Spleen (tissue), 7 donors: ENCODE measurements around the gene TOR1A.

Experiments
- POLR2AphosphoS5 ChIP-seq, 3 donors: sonication (generic); formaldehyde crosslinking; IDR thresholded peaks; one replicate each; pipeline ENCODE4 v1.5.1; 2017; ENCODE audit warnings: antibody characterized with exemption in 3 of 3
- TF ChIP-seq, protein P1 (sequence below), 11 experiments: fragments of 200-600 bp in 7 of 11; fragments of 450-650 bp in 4 of 11; sonication (generic) in 4 of 11; IDR thresholded peaks in 8 of 11; conservative IDR thresholded peaks in 3 of 11; 1 replicate in 7 of 11; 2 replicates in 4 of 11; pipeline versions ENCODE4 v1.4.0 to v1.8.0; 2016 to 2021; ENCODE audit warnings: antibody characterized with exemption in 11 of 11, inconsistent platforms in 4 of 11, mild to moderate bottlenecking in 1 of 11
- donor health status: DM: no; HTN: no; CAD: no; lungs with moderate emphysema.
- donor health status: DM: no; HTN: no; CAD: no.
- donor health status: DM: no; HTN: no; CAD: no.

DNA sequence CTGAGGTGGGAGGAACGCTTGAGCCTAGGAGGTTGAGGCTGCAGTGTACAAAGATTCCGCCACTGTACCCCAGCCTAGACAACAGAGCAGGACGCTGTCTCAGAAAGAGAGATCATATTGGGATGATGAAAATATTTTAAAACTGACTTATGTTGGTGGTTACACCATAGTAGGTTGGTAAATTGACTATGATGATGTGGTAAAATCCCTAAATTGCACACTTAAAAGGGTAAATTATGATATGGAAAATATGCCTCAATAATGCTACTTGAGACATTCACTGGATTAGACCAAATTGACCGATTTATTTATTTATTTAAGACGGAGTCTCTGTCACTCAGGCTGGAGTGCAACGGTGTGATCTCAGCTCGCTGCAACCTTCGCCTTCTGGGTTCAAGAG lies 42.8 kb downstream of the TOR1A start:
- no peak for TF ChIP-seq POLR2AphosphoS5 (IDR thresholded peaks at IDR 0.05)
- TF ChIP-seq, protein P1, sequence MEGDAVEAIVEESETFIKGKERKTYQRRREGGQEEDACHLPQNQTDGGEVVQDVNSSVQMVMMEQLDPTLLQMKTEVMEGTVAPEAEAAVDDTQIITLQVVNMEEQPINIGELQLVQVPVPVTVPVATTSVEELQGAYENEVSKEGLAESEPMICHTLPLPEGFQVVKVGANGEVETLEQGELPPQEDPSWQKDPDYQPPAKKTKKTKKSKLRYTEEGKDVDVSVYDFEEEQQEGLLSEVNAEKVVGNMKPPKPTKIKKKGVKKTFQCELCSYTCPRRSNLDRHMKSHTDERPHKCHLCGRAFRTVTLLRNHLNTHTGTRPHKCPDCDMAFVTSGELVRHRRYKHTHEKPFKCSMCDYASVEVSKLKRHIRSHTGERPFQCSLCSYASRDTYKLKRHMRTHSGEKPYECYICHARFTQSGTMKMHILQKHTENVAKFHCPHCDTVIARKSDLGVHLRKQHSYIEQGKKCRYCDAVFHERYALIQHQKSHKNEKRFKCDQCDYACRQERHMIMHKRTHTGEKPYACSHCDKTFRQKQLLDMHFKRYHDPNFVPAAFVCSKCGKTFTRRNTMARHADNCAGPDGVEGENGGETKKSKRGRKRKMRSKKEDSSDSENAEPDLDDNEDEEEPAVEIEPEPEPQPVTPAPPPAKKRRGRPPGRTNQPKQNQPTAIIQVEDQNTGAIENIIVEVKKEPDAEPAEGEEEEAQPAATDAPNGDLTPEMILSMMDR (IDR thresholded peaks at IDR 0.05 in 8 of 11, conservative IDR thresholded peaks at IDR 0.05 in 3 of 11) = no peak
